HepG2 (cell line): ENCODE measurements around the gene KCNQ1OT1. TPM values are rescaled to one million over a fixed set of nuclear protein-coding genes. Genes with fewer than 3 reads are reported as not detected.

Experiments used
- CCDC6 ChIP-seq: sonication (generic); formaldehyde crosslinking; IDR thresholded peaks from 2 replicates; pipeline ENCODE4 v1.8.1; 2022; ENCODE audit warnings: mild to moderate bottlenecking, missing genetic modification reagents, moderate library complexity
- EP300 ChIP-seq, 3 experiments: sonication (generic) in 1 of 3; formaldehyde crosslinking in 1 of 3; IDR thresholded peaks; 2 replicates each; pipeline versions ENCODE4 v1.5.1 to v1.6.1; 2011 to 2020; ENCODE audit warnings: low read depth in 2 of 3, low read length in 2 of 3, borderline replicate concordance in 1 of 3, improper control_type of control experiment in 1 of 3, mild to moderate bottlenecking in 1 of 3, missing genetic modification reagents in 1 of 3, moderate library complexity in 1 of 3
- GPN1 ChIP-seq: sonication (generic); formaldehyde crosslinking; IDR thresholded peaks from 2 replicates; pipeline ENCODE4 v1.5.1; 2020; ENCODE audit warnings: missing genetic modification reagents, borderline replicate concordance
- GTF2F1 ChIP-seq: fragments of 150-350 bp; IDR thresholded peaks from 2 replicates; pipeline ENCODE4 v1.6.1; 2014; ENCODE audit warnings: low read length
- HDAC1 ChIP-seq: sonication (generic); formaldehyde crosslinking; IDR thresholded peaks from 2 replicates; pipeline ENCODE4 v1.5.1; 2020; ENCODE audit warnings: mild to moderate bottlenecking, missing genetic modification reagents
- HNRNPLL ChIP-seq: fragments of 200-400 bp; formaldehyde crosslinking; IDR thresholded peaks from 2 replicates; pipeline ENCODE4 v1.6.1; 2017; ENCODE audit warnings: mild to moderate bottlenecking, low read depth, low read length; ENCODE audit not compliant: poor library complexity, severe bottlenecking
- KDM5B ChIP-seq: sonication (generic); formaldehyde crosslinking; IDR thresholded peaks from 2 replicates; pipeline ENCODE4 v1.4.0; 2020; ENCODE audit warnings: missing genetic modification reagents, mild to moderate bottlenecking, borderline replicate concordance
- REPIN1 ChIP-seq: sonication (generic); formaldehyde crosslinking; IDR thresholded peaks from 2 replicates; pipeline ENCODE4 v1.8.0; 2022; ENCODE audit warnings: missing genetic modification reagents, low read depth, mild to moderate bottlenecking, borderline replicate concordance
- SMAD1 ChIP-seq: sonication (generic); formaldehyde crosslinking; IDR thresholded peaks from 2 replicates; pipeline ENCODE4 v1.4.0; 2020; ENCODE audit warnings: missing genetic modification reagents, low read depth, mild to moderate bottlenecking, borderline replicate concordance
- SRY ChIP-seq: sonication (generic); formaldehyde crosslinking; IDR thresholded peaks from 2 replicates; pipeline ENCODE4 v1.8.0; 2022; ENCODE audit warnings: mild to moderate bottlenecking, missing genetic modification reagents
- ZNF660 ChIP-seq: sonication (generic); formaldehyde crosslinking; IDR thresholded peaks from 2 replicates; pipeline ENCODE4 v1.5.1; 2020; ENCODE audit warnings: mild to moderate bottlenecking, low read depth, missing genetic modification reagents, borderline replicate concordance
- ZNF724P ChIP-seq: sonication (generic); formaldehyde crosslinking; IDR thresholded peaks from 2 replicates; pipeline ENCODE4 v1.8.0; 2022; ENCODE audit warnings: missing genetic modification reagents, borderline replicate concordance
- ZNF761 ChIP-seq: sonication (generic); formaldehyde crosslinking; conservative IDR thresholded peaks from 2 replicates; pipeline ENCODE4 v1.4.0; 2020; ENCODE audit warnings: mild to moderate bottlenecking, missing genetic modification reagents
- polyA plus RNA-seq, 8 experiments: library from polyadenylated mRNA; depleted of rRNA in 3 of 8; stranded (reverse) in 7 of 8; unstranded in 1 of 8; fragments of >200 nt; fragmentation: Illumina TruSeq in 4 of 8; extraction: Trizol in 4 of 8; gene quantifications; 2 replicates each; pipeline versions ENCODE4 v1.2.1 to v1.2.3, GENCODE V29; 2011 to 2016; ENCODE audit warnings: low read depth in 4 of 8, missing spikeins in 1 of 8, mixed read lengths in 1 of 8; ENCODE audit not compliant: insufficient read depth in 1 of 8
- total RNA-seq, 5 experiments: library from RNA; depleted of rRNA; stranded (reverse); fragments of >200 nt; fragmentation: Illumina TruSeq; extraction: Trizol; gene quantifications; 2 replicates each; pipeline ENCODE4 v1.2.3, GENCODE V29; 2016; ENCODE audit warnings: low read depth in 1 of 5
- TF ChIP-seq, protein P1 (sequence below), 2 experiments: sonication (generic) in 1 of 2; formaldehyde crosslinking in 1 of 2; IDR thresholded peaks; 2 replicates each; pipeline versions ENCODE4 v1.5.1 to v1.6.1; 2011 to 2020; ENCODE audit warnings: borderline replicate concordance in 1 of 2, low read depth in 1 of 2, low read length in 1 of 2, mild to moderate bottlenecking in 1 of 2, missing genetic modification reagents in 1 of 2, moderate library complexity in 1 of 2
- TF ChIP-seq, protein P2 (sequence below): IDR thresholded peaks from 2 replicates; pipeline ENCODE4 v1.6.1; 2016; ENCODE audit warnings: missing genetic modification reagents, missing compliant biosample characterization
- TF ChIP-seq, protein P3 (sequence below): sonication (generic); formaldehyde crosslinking; IDR thresholded peaks from 2 replicates; pipeline ENCODE4 v1.4.0; 2020; ENCODE audit warnings: missing genetic modification reagents
- TF ChIP-seq, protein P4 (sequence below): sonication (generic); formaldehyde crosslinking; IDR thresholded peaks from 2 replicates; pipeline ENCODE4 v1.5.0; 2020; ENCODE audit warnings: missing genetic modification reagents, mild to moderate bottlenecking, borderline replicate concordance
- TF ChIP-seq, protein P5 (sequence below): IDR thresholded peaks from 2 replicates; pipeline ENCODE4 v1.6.1; 2016; ENCODE audit warnings: mild to moderate bottlenecking, missing biosample characterization, missing genetic modification reagents
- TF ChIP-seq, protein P6 (sequence below): sonication (generic); formaldehyde crosslinking; IDR thresholded peaks from 2 replicates; pipeline ENCODE4 v1.5.0; 2020; ENCODE audit warnings: mild to moderate bottlenecking, missing genetic modification reagents

The KCNQ1OT1 gene
- total and polyA plus RNA-seq, 2 of the 13 experiments (the other 11 are each of a cell fraction or from before 2014, with no cell fraction given) = 1.3 to 18.9 TPM

DNA sequence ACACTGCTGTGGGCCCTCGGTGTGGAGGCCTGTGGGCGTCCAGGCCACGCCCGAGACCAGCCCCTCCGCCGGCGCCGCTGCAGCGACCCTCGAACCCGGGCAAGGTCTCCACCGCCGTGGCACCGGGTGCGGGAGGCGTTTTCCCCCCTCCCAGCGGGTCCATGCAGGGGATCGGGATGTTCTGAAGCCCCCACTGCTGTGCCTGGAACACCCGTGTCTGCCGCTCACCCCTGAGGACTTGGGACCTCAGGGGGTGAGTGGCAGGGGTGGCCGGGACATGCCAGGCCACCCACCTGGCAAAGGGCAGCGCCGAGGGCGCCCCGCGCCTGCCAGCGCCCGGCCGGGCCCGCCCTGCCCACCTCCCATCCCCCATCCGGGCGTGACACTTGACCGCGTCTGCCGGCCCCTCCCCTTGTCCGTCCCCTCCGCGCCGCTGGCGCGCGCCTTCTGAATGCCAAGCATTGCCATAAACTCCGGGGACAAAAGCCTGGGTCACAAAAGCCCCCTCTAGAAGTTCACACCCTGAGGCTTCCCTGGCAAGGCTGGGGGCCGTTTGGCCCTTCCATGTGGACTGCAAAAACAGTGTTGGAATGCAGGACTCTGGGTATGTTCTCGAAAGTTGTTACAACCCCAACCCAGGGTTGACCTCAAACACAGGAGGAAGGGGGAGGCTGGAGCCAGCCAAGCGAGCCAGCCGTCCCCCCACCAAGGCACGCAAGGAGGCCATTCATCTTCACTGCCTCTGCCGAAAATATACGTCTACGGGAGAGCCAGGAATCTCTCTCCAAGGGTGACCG is 819 bp upstream of the KCNQ1OT1 start (continued):
- TF ChIP-seq SMAD1 (peak; percentile 81; the same call in 1 of the 2 replicates), HDAC1 (CRISPR knock-in tag) (peak; percentile 41), KDM5B (CRISPR knock-in tag) (peak; percentile 34; the same call in 1 of the 2 replicates), ZNF660 (CRISPR knock-in tag) (0 out of 2 replicates have a peak, but pooled peaks have one; percentile 9), REPIN1 (CRISPR knock-in tag) (no peak), GTF2F1 (no peak), ZNF724P (no peak), SRY (CRISPR knock-in tag) (0 out of 2 replicates have a peak, but pooled peaks have one; percentile 8), EP300 (IDR thresholded peaks at IDR 0.05; ENCODE audit: low read depth in 2 of 2, low read length in 2 of 2) (peak in 1 of 2 experiments; percentile 13; a peak in 1 of 4 replicates), EP300 (CRISPR knock-in tag; IDR thresholded peaks at IDR 0.05; ENCODE audit: borderline replicate concordance) (no peak), GPN1 (CRISPR knock-in tag) (0 out of 2 replicates have a peak, but pooled peaks have one; percentile 55), HNRNPLL (peak; percentile 62), CCDC6 (CRISPR knock-in tag) (no peak), ZNF761 (CRISPR knock-in tag) (no peak)
- TF ChIP-seq, protein P1, sequence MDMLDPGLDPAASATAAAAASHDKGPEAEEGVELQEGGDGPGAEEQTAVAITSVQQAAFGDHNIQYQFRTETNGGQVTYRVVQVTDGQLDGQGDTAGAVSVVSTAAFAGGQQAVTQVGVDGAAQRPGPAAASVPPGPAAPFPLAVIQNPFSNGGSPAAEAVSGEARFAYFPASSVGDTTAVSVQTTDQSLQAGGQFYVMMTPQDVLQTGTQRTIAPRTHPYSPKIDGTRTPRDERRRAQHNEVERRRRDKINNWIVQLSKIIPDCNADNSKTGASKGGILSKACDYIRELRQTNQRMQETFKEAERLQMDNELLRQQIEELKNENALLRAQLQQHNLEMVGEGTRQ (IDR thresholded peaks at IDR 0.05; ENCODE audit: low read depth, low read length) = no peak
- TF ChIP-seq, protein P1 (CRISPR knock-in tag; IDR thresholded peaks at IDR 0.05; ENCODE audit: borderline replicate concordance) = no peak
- TF ChIP-seq, protein P2, sequence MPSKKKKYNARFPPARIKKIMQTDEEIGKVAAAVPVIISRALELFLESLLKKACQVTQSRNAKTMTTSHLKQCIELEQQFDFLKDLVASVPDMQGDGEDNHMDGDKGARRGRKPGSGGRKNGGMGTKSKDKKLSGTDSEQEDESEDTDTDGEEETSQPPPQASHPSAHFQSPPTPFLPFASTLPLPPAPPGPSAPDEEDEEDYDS = no peak
- TF ChIP-seq, protein P3, sequence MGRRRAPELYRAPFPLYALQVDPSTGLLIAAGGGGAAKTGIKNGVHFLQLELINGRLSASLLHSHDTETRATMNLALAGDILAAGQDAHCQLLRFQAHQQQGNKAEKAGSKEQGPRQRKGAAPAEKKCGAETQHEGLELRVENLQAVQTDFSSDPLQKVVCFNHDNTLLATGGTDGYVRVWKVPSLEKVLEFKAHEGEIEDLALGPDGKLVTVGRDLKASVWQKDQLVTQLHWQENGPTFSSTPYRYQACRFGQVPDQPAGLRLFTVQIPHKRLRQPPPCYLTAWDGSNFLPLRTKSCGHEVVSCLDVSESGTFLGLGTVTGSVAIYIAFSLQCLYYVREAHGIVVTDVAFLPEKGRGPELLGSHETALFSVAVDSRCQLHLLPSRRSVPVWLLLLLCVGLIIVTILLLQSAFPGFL = no peak
- TF ChIP-seq, protein P4, sequence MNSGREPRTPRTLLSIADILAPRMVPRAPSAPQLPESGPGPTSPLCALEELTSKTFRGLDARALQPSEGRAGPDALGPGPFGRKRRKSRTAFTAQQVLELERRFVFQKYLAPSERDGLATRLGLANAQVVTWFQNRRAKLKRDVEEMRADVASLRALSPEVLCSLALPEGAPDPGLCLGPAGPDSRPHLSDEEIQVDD (CRISPR knock-in tag) = no peak
- TF ChIP-seq, protein P5, sequence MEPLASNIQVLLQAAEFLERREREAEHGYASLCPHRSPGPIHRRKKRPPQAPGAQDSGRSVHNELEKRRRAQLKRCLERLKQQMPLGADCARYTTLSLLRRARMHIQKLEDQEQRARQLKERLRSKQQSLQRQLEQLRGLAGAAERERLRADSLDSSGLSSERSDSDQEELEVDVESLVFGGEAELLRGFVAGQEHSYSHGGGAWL (CRISPR knock-in tag) = no peak
- TF ChIP-seq, protein P6, sequence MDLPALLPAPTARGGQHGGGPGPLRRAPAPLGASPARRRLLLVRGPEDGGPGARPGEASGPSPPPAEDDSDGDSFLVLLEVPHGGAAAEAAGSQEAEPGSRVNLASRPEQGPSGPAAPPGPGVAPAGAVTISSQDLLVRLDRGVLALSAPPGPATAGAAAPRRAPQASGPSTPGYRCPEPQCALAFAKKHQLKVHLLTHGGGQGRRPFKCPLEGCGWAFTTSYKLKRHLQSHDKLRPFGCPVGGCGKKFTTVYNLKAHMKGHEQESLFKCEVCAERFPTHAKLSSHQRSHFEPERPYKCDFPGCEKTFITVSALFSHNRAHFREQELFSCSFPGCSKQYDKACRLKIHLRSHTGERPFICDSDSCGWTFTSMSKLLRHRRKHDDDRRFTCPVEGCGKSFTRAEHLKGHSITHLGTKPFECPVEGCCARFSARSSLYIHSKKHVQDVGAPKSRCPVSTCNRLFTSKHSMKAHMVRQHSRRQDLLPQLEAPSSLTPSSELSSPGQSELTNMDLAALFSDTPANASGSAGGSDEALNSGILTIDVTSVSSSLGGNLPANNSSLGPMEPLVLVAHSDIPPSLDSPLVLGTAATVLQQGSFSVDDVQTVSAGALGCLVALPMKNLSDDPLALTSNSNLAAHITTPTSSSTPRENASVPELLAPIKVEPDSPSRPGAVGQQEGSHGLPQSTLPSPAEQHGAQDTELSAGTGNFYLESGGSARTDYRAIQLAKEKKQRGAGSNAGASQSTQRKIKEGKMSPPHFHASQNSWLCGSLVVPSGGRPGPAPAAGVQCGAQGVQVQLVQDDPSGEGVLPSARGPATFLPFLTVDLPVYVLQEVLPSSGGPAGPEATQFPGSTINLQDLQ (CRISPR knock-in tag) = no peak
